HL-60/S4 treated with retinoic acid at 250 ng/mL for 4 days and 3 days (cell line): ENCODE results near the gene SLC4A3.
"Not testable (repeated sequence)": the region's sequence is repeated elsewhere in the genome, so short reads cannot be mapped to it uniquely, and the experiment has no call there.

Experiments
- in situ Hi-C: fragments of 300-500 bp; cut with MboI; formaldehyde crosslinking; loops from 2 replicates; pipeline ENCODE4 v1.7.0; 2022; ENCODE audit warnings: low sequenced_read_pairs

SLC4A3 gene

GRCh38 chr2:219644801-219645480 is 17.5 kb downstream of the SLC4A3 start:
- in situ Hi-C loops = no loop called here

- in situ Hi-C loops = no loop called here
Measured at GRCh38 chr2:219645631-219646527, 18.4 kb downstream of the SLC4A3 start.

- in situ Hi-C loops = no loop called here
Measured at GRCh38 chr2:219648176-219648575, 20.7 kb downstream of the SLC4A3 start.

GRCh38 chr2:219648963-219649362 is 21.5 kb downstream of the SLC4A3 start:
- in situ Hi-C loops = no loop called here

GRCh38 chr2:219650426-219651248 is 23.2 kb downstream of the SLC4A3 start:
- in situ Hi-C loops = no loop called here

- in situ Hi-C loops = not testable (repeated sequence)
Measured at GRCh38 chr2:219651656-219652055, 24.2 kb downstream of the SLC4A3 start.

GRCh38 chr2:219656526-219656925 is 29.1 kb downstream of the SLC4A3 start:
- in situ Hi-C loops = no loop called here

- in situ Hi-C loops = no loop called here
Measured at GRCh38 chr2:219658196-219658846, 30.9 kb downstream of the SLC4A3 start.

GRCh38 chr2:219658874-219659273 is 31.4 kb downstream of the SLC4A3 start:
- in situ Hi-C loops = no loop called here

- in situ Hi-C loops = no loop called here
Measured at GRCh38 chr2:219661197-219661954, 33.9 kb downstream of the SLC4A3 start.

- in situ Hi-C loops = no loop called here
Measured at GRCh38 chr2:219661955-219662395, 34.5 kb downstream of the SLC4A3 start.

- in situ Hi-C loops = no loop called here
Measured at GRCh38 chr2:219662566-219662965, 35.1 kb downstream of the SLC4A3 start.

- in situ Hi-C loops = no loop called here
Measured at GRCh38 chr2:219663116-219663762, 35.8 kb downstream of the SLC4A3 start.

- in situ Hi-C loops = no loop called here
Measured at GRCh38 chr2:219664041-219664440, 36.6 kb downstream of the SLC4A3 start.

- in situ Hi-C loops = no loop called here
Measured at GRCh38 chr2:219664944-219665343, 37.5 kb downstream of the SLC4A3 start.

GRCh38 chr2:219665926-219666325 is 38.5 kb downstream of the SLC4A3 start:
- in situ Hi-C loops = no loop called here

GRCh38 chr2:219668316-219668715 is 40.9 kb downstream of the SLC4A3 start:
- in situ Hi-C loops = no loop called here

GRCh38 chr2:219670386-219670785 is 43.0 kb downstream of the SLC4A3 start:
- in situ Hi-C loops = no loop called here

GRCh38 chr2:219671279-219671678 is 43.8 kb downstream of the SLC4A3 start:
- in situ Hi-C loops = no loop called here
